ENCODE measurements around the gene GUCY2D. TPM values are rescaled to one million over a fixed set of nuclear protein-coding genes. Genes with fewer than 3 reads are reported as not detected.
"Not testable (repeated sequence)": the region's sequence is repeated elsewhere in the genome, so short reads cannot be mapped to it uniquely, and the experiment has no call there.

Gene GUCY2D
- total RNA-seq (2014; rRNA removed; shearing (Covaris generic)) = 0.06 TPM in 1 of 2 replicates, not detected in the other

GRCh38 chr17:8001976-8002720 lies at the start of gene GUCY2D:
Gene GUCY2D (plus strand): TSS chr17:8002615. CDS start chr17:8003048, 433 bp downstream.
- in situ Hi-C loops (cut with HindIII; ENCODE audit: low sequenced_read_pairs) = no loop called here
- no peak for DNase-seq (ENCODE audit: low spot score)

- in situ Hi-C loops (cut with HindIII; ENCODE audit: low sequenced_read_pairs); DNase-seq (ENCODE audit: low spot score): not testable (repeated sequence)
Measured at GRCh38 chr17:7953266-7953665, 49.1 kb upstream of the GUCY2D start.

GRCh38 chr17:7955414-7956227 lies 46.8 kb upstream of the GUCY2D start:
- in situ Hi-C loops (cut with HindIII; ENCODE audit: low sequenced_read_pairs) = no loop called here

GRCh38 chr17:7956228-7956965 lies 46.0 kb upstream of the GUCY2D start:
- no peak for DNase-seq (ENCODE audit: low spot score)
- in situ Hi-C loops (cut with HindIII; ENCODE audit: low sequenced_read_pairs) = no loop called here

More at GRCh38 chr17:7955414-7956227, 46.8 kb upstream of the GUCY2D start:
- DNase-seq (ENCODE audit: low spot score) = no peak

- in situ Hi-C loops (cut with HindIII; ENCODE audit: low sequenced_read_pairs) = no loop called here
- no peak for DNase-seq (ENCODE audit: low spot score)
Measured at GRCh38 chr17:7959503-7960253, 42.7 kb upstream of the GUCY2D start.

GRCh38 chr17:7961421-7961820 lies 41.0 kb upstream of the GUCY2D start:
- in situ Hi-C loops (cut with HindIII; ENCODE audit: low sequenced_read_pairs) = no loop called here
- no peak for DNase-seq (ENCODE audit: low spot score)

GRCh38 chr17:7967751-7968150 lies 34.7 kb upstream of the GUCY2D start:
- no peak for DNase-seq (ENCODE audit: low spot score)
- in situ Hi-C loops (cut with HindIII; ENCODE audit: low sequenced_read_pairs) = no loop called here

GRCh38 chr17:7969433-7969832 lies 33.0 kb upstream of the GUCY2D start:
- in situ Hi-C loops (cut with HindIII; ENCODE audit: low sequenced_read_pairs) = no loop called here
- DNase-seq (ENCODE audit: low spot score) = no peak

- no peak for DNase-seq (ENCODE audit: low spot score)
- in situ Hi-C loops (cut with HindIII; ENCODE audit: low sequenced_read_pairs) = no loop called here
Measured at GRCh38 chr17:7971651-7972050, 30.8 kb upstream of the GUCY2D start.

- no peak for DNase-seq (ENCODE audit: low spot score)
- in situ Hi-C loops (cut with HindIII; ENCODE audit: low sequenced_read_pairs) = no loop called here
Measured at GRCh38 chr17:7972131-7972785, 30.2 kb upstream of the GUCY2D start.

- DNase-seq (ENCODE audit: low spot score) = no peak
- in situ Hi-C loops (cut with HindIII; ENCODE audit: low sequenced_read_pairs) = no loop called here
Measured at GRCh38 chr17:7974638-7975131, 27.7 kb upstream of the GUCY2D start.

- no peak for DNase-seq (ENCODE audit: low spot score)
- in situ Hi-C loops (cut with HindIII; ENCODE audit: low sequenced_read_pairs) = no loop called here
Measured at GRCh38 chr17:7977039-7977438, 25.4 kb upstream of the GUCY2D start.

- in situ Hi-C loops (cut with HindIII; ENCODE audit: low sequenced_read_pairs) = no loop called here
- DNase-seq (ENCODE audit: low spot score) = no peak
Measured at GRCh38 chr17:7977805-7978204, 24.6 kb upstream of the GUCY2D start.

GRCh38 chr17:7982173-7982572 lies 20.2 kb upstream of the GUCY2D start:
- DNase-seq (ENCODE audit: low spot score) = no peak
- in situ Hi-C loops (cut with HindIII; ENCODE audit: low sequenced_read_pairs) = no loop called here

GRCh38 chr17:7982666-7983065 lies 19.7 kb upstream of the GUCY2D start:
- in situ Hi-C loops (cut with HindIII; ENCODE audit: low sequenced_read_pairs) = no loop called here
- DNase-seq (ENCODE audit: low spot score) = no peak

- in situ Hi-C loops (cut with HindIII; ENCODE audit: low sequenced_read_pairs) = no loop called here
- no peak for DNase-seq (ENCODE audit: low spot score)
Measured at GRCh38 chr17:7984904-7985303, 17.5 kb upstream of the GUCY2D start.

- in situ Hi-C loops (cut with HindIII; ENCODE audit: low sequenced_read_pairs) = no loop called here
- no peak for DNase-seq (ENCODE audit: low spot score)
Measured at GRCh38 chr17:7987112-7987893, 15.1 kb upstream of the GUCY2D start.

- in situ Hi-C loops (cut with HindIII; ENCODE audit: low sequenced_read_pairs) = no loop called here
Measured at GRCh38 chr17:7988750-7989178, 13.7 kb upstream of the GUCY2D start.

More at GRCh38 chr17:7988750-7989178, 13.7 kb upstream of the GUCY2D start:
- peak; percentile 90 for DNase-seq (ENCODE audit: low spot score)
